Sigmoid colon (tissue), 7 donors: ENCODE data around the gene KCNJ1. TPM values are rescaled to one million over a fixed set of nuclear protein-coding genes. Genes with fewer than 3 reads are reported as not detected.
A peak's percentile ranks its signal among the peaks of the same experiment; 100 is the strongest.

Experiments
- DNase-seq: peaks from one replicate; pipeline ENCODE4 v3.0.0-alpha.2; 2019
- H3K27ac ChIP-seq, 4 donors: fragments of 200-600 bp; sonication (generic); one replicate each; pipeline ENCODE4 v1.5.1; 2016 to 2019; ENCODE audit warnings: mild to moderate bottlenecking in 1 of 4
- H3K27me3 ChIP-seq, 3 donors: fragments of 200-600 bp; sonication (generic); one replicate each; pipeline ENCODE4 v1.5.1; 2019; ENCODE audit warnings: mild to moderate bottlenecking in 1 of 3
- H3K36me3 ChIP-seq, 4 donors: fragments of 200-600 bp; sonication (generic); one replicate each; pipeline ENCODE4 v1.5.1; 2016 to 2019
- H3K4me1 ChIP-seq, 4 donors: fragments of 200-600 bp; sonication (generic); one replicate each; pipeline ENCODE4 v1.5.1; 2017 to 2019
- H3K4me3 ChIP-seq, 4 donors: fragments of 200-600 bp; sonication (generic); one replicate each; pipeline ENCODE4 v1.5.1; 2017 to 2019; ENCODE audit warnings: mild to moderate bottlenecking in 2 of 4, moderate library complexity in 1 of 4
- H3K9me3 ChIP-seq, 4 donors: fragments of 200-600 bp in 3 of 4; sonication (generic) in 3 of 4; one replicate each; pipeline versions ENCODE4 v1.5.1 to v1.6.1; 2013 to 2019
- EP300 ChIP-seq, 4 donors: sonication (generic); formaldehyde crosslinking; IDR thresholded peaks; one replicate each; pipeline ENCODE4 v1.6.1; 2017; ENCODE audit warnings: antibody characterized with exemption in 4 of 4
- POLR2A ChIP-seq, 2 donors: fragments of 450-650 bp; IDR thresholded peaks; one replicate each; pipeline ENCODE4 v1.6.1; 2016; ENCODE audit warnings: antibody characterized with exemption in 2 of 2, mild to moderate bottlenecking in 2 of 2, moderate library complexity in 2 of 2
- POLR2AphosphoS5 ChIP-seq, 4 donors: sonication (generic); formaldehyde crosslinking; IDR thresholded peaks; one replicate each; pipeline ENCODE4 v1.6.1; 2017; ENCODE audit warnings: antibody characterized with exemption in 4 of 4
- WGBS, 2 donors: extraction: QIAGEN DNeasy Blood & Tissue Kit; methylation state at CpG; one replicate each; pipeline ENCODE4 v1.1.7; 2013; 5-methylcytosine and 5-hydroxymethylcytosine counted together
- intact Hi-C: fragments of 100-400 bp; cut with DNase I; formaldehyde crosslinking; loops from one replicate; pipeline ENCODE4 v1.15.1; 2023
- polyA plus RNA-seq, 3 donors: library from polyadenylated mRNA; stranded (reverse); fragments of 200-250 nt; gene quantifications; one replicate each; pipeline ENCODE4 v1.2.3, GENCODE V29; 2013
- total RNA-seq, 4 donors: library from RNA; depleted of rRNA; stranded (reverse); fragments of >200 nt; gene quantifications; one replicate each; pipeline ENCODE4 v1.1.0, GENCODE V29; 2016
- TF ChIP-seq, protein P1 (sequence below), 4 experiments: fragments of 450-650 bp in 3 of 4; fragments of 200-600 bp in 1 of 4; IDR thresholded peaks; one replicate each; pipeline ENCODE4 v1.5.1; 2016 to 2019; ENCODE audit warnings: antibody characterized with exemption in 4 of 4, mild to moderate bottlenecking in 3 of 4, moderate library complexity in 2 of 4
- donor health status: healthy with polysubstance abuse.
- donor health status: Bipolar disorder and iron deficiency.
- donor health status: healthy.

KCNJ1 gene
- total and polyA plus RNA-seq, 7 donors = 0.81 TPM; not detected in 6

DNA sequence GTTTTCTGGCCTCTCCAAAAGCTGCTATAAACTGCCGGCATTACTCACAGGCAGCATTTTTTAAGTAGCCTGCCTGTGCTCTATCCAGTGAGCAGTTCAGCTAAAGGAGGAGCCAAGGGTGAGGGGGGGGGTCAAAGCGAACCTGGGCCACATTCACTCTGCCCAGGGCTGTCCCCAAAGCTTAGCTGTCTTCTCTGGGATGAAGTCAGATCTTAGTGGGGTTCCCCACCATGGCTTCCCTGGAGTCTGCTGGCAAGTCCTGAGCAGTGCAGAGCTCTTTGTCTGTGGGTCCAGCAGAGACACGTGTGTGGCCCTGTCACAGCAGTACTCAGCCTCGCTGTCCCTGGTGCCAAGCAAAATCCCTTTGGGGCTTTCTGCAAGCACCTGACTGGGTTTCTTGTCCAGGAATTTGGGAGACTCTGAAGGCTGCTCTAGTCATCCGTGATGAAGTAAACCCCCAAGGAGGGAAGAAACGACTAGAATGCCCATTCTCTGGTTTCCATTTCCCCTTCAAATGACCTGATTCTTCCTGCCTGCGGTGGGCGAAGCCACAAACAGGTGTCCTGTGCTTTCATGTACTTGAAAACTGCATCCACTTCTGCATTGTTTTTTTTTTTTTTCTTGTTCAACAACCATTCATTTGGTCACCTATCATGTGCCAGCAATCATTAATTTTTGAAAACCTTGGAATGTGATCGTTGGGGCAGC lies 26.6 kb upstream of the KCNJ1 start:
- WGBS, 2 donors = 60 to 77% methylated on average over 9 of the region's 9 CpGs
- intact Hi-C loops = no loop called here
- Histone ChIP-seq H3K9me3 (no peaks in the 10 kb centered on the region), H3K27ac (no peak overlapping the region), H3K4me1 (peaks cover 0 to 19% (median 14%) of the 10 kb centered on the region in 4 donors), H3K36me3 (no peaks in the 10 kb centered on the region), H3K27me3 (peaks cover 8 to 30% (median 11%) of the 10 kb centered on the region in 3 donors), H3K4me3 (no peak overlapping the region)
- TF ChIP-seq EP300 (IDR thresholded peaks at IDR 0.05) = no peak
- TF ChIP-seq, protein P1, sequence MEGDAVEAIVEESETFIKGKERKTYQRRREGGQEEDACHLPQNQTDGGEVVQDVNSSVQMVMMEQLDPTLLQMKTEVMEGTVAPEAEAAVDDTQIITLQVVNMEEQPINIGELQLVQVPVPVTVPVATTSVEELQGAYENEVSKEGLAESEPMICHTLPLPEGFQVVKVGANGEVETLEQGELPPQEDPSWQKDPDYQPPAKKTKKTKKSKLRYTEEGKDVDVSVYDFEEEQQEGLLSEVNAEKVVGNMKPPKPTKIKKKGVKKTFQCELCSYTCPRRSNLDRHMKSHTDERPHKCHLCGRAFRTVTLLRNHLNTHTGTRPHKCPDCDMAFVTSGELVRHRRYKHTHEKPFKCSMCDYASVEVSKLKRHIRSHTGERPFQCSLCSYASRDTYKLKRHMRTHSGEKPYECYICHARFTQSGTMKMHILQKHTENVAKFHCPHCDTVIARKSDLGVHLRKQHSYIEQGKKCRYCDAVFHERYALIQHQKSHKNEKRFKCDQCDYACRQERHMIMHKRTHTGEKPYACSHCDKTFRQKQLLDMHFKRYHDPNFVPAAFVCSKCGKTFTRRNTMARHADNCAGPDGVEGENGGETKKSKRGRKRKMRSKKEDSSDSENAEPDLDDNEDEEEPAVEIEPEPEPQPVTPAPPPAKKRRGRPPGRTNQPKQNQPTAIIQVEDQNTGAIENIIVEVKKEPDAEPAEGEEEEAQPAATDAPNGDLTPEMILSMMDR (IDR thresholded peaks at IDR 0.05) = no peak
- TF ChIP-seq POLR2A (IDR thresholded peaks at IDR 0.05) = no peak
- TF ChIP-seq POLR2AphosphoS5 (IDR thresholded peaks at IDR 0.05) = no peak
- DNase-seq = peak; percentile 30

DNA sequence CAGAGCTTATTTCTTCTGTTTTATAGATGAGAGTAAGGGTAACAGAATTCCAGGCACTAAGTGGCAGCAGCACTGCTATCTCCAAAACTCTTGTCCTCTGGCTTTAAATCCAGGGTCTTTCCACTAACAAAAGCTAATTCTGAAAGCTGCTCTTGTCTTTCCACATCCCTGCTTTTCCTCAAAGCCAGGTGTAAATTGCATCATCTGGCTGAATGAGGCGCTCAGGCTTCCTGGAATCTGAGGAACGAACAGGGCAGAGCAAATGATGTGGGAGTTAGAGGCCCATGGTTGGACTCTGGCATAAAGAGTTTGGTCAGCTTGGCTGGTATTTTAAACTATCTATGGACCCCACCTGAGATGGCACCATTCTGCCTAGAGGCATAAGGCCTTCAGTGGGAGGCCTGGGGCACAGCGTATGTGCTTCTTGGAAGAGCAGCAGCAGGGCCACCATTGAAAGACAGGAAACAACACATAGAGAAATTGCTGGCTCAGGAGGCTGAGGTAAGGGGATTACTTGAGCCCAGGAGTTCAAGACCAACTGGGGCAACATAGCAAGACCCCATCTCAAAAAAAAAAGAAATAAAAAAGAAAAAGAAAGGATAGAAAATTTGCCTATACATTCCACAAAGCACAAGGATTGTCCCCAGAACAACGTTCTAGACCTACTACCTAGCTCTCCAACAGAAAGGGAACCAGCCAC lies 25.9 kb upstream of the KCNJ1 start:
- H3K27me3 ChIP-seq = peaks cover 8 to 35% (median 16%) of the 10 kb centered on the region in 3 donors
- H3K36me3 ChIP-seq = no peaks in the 10 kb centered on the region
- TF ChIP-seq EP300 (IDR thresholded peaks at IDR 0.05) (no peak), POLR2AphosphoS5 (IDR thresholded peaks at IDR 0.05) (no peak), POLR2A (IDR thresholded peaks at IDR 0.05) (no peak)
- TF ChIP-seq, protein P1 (IDR thresholded peaks at IDR 0.05) = no peak
- peak; percentile 25 for DNase-seq
- intact Hi-C loops = no loop called here
- no peaks in the 10 kb centered on the region for H3K9me3 ChIP-seq
- WGBS, 2 donors = 87% methylated on average over 4 of the region's 4 CpGs
- peaks cover 0 to 19% (median 14%) of the 10 kb centered on the region in 4 donors for H3K4me1 ChIP-seq
- H3K4me3 ChIP-seq = no peak overlapping the region
- H3K27ac ChIP-seq = no peak overlapping the region

DNA sequence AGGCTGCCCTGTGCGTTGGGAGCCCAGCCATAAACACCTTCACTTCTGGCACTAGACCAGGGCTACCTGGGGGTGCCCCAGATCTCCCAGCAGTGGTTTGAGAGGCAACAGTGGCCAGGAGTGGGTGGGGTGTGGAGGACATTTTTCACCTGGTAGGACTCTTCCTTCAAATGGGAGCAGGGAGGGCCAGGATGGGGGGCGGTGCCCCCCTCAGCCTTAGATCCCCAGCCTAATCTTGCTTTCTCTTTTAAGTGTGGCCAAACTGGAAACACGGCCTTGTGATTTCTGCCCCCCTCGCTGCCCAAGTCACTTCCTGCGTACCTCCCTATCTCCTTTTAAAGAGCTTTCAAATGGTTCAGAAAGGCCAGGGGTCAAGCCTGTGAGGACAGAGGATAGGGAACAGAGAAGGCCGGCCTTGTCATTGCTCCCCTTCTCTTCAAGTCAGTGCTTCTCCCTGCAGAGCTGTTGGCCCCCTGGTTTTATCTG lies 24.9 kb upstream of the KCNJ1 start:
- H3K9me3 ChIP-seq = no peaks in the 10 kb centered on the region
- intact Hi-C loops = no loop called here
- whole genome bisulfite sequencing, 2 donors = 46 to 59% methylated on average over 6 of the region's 6 CpGs
- no peak overlapping the region for H3K27ac ChIP-seq
- peaks cover 8 to 39% (median 21%) of the 10 kb centered on the region in 3 donors for H3K27me3 ChIP-seq
- peaks cover 0 to 19% (median 14%) of the 10 kb centered on the region in 4 donors for H3K4me1 ChIP-seq
- no peaks in the 10 kb centered on the region for H3K36me3 ChIP-seq
- peak overlapping the region in 2 of 4 donors; percentile 42 to 54 for H3K4me3 ChIP-seq
- peak; percentile 57 for DNase-seq
- TF ChIP-seq, protein P1 (IDR thresholded peaks at IDR 0.05) = no peak
- no peak for TF ChIP-seq POLR2AphosphoS5 (IDR thresholded peaks at IDR 0.05)
- TF ChIP-seq EP300 (IDR thresholded peaks at IDR 0.05) = no peak
- no peak for TF ChIP-seq POLR2A (IDR thresholded peaks at IDR 0.05)

DNA sequence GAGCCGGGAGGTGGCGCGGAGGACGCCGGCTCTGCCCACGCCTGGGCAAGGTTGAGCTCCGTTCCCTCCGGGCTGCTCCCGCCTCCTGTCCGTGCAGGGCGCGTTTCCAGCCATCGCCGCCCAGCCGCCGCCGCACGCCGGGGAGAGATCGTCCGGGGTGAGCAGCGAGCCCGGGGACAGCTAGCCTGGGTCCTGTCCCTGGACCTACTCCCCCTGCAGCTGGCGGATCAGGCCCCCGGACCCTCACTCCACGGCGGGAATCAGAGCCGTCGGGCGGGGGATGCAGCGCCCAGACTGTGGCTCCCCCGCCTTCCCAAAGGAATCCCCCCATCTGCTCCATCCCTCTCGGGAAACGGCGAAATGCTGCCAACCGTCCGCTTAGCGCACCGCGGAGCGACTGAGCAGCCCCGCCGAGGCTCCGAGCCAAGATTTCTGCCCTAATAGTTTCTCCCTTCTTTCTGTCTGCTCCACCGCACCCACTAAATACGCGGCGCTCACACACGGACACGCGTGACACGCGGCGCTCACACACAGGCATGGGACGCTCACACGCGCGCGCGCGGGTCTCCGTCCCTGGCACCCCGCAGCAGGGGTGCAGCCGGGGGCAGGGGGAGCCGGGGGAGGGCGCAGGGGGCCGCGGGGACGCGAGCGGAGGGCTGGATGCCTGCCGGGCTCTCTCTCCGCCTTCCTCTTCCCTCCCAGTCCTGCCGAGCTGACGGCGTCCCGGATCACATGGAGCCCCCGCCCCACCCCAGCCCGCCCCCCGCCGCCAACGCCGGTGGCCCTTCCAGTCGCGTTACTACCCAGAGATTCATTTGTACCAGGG lies 23.7 kb upstream of the KCNJ1 start, which contains the start of gene KCNJ5:
Gene KCNJ5, plus strand, starts transcription at position 814 of the 826 bp plus-strand sequence. CDS start 19,918 bp downstream, outside the sequence.
- Histone ChIP-seq H3K36me3 (no peaks in the 10 kb centered on the region), H3K4me3 (peak within 1 kb of the TSS; percentile 15 to 55 (median 48)), H3K27ac (no peak within 1 kb of the TSS), H3K9me3 (no peaks in the 10 kb centered on the region), H3K27me3 (peaks cover 8 to 39% (median 21%) of the 10 kb centered on the region in 3 donors), H3K4me1 (peaks cover 0 to 19% (median 14%) of the 10 kb centered on the region in 4 donors)
- no peak for DNase-seq
- 1% methylated on average over 85 of the region's 85 CpGs for WGBS, 2 donors
- TF ChIP-seq POLR2A (IDR thresholded peaks at IDR 0.05) (no peak), POLR2AphosphoS5 (IDR thresholded peaks at IDR 0.05) (no peak), EP300 (IDR thresholded peaks at IDR 0.05) (no peak)
- TF ChIP-seq, protein P1 (IDR thresholded peaks at IDR 0.05) = no peak
- intact Hi-C loops = no loop called here
